Activated B cell treated with CpG ODN at 0.5 μM for 24 hours (primary cell): ENCODE data around the gene PPP1R3E. TPM values are rescaled to one million over a fixed set of nuclear protein-coding genes. Genes with fewer than 3 reads are reported as not detected.

Experiments
- ATAC-seq: fragments of 200-7000 bp; cut with Tn5 transposase; one replicate; pipeline ENCODE4 v1.10.0; 2021; ENCODE audit warnings: low read depth, mild to moderate bottlenecking, moderate library complexity
- CTCF ChIA-PET: fragments of 350-600 bp; sonication (Branson Sonifier 250); formaldehyde crosslinking; loops from one replicate; lab custom pipeline; 2021; ENCODE audit warnings: antibody characterized with exemption; lab: Charles Lee
- POLR2A ChIA-PET: fragments of 350-600 bp; sonication (Branson Sonifier 250); formaldehyde crosslinking; loops from one replicate; lab custom pipeline; 2021; ENCODE audit warnings: antibody characterized with exemption; lab: Charles Lee
- DNase-seq: peaks from one replicate; pipeline ENCODE4 v3.0.0; 2022
- H3K27ac Mint-ChIP-seq: one replicate; pipeline ENCODE4 v1.8.0; 2020; ENCODE audit warnings: mixed read lengths
- H3K27me3 Mint-ChIP-seq: one replicate; pipeline ENCODE4 v1.8.0; 2021; ENCODE audit warnings: mixed read lengths
- H3K36me3 Mint-ChIP-seq: one replicate; pipeline ENCODE4 v1.8.0; 2021; ENCODE audit warnings: low read depth, mixed read lengths
- H3K4me1 Mint-ChIP-seq: one replicate; pipeline ENCODE4 v1.8.0; 2021; ENCODE audit warnings: mixed read lengths
- H3K4me3 Mint-ChIP-seq: one replicate; pipeline ENCODE4 v1.8.0; 2020; ENCODE audit warnings: mild to moderate bottlenecking, mixed read lengths
- H3K9me3 Mint-ChIP-seq: one replicate; pipeline ENCODE4 v1.8.0; 2020; ENCODE audit warnings: mixed read lengths
- intact Hi-C: fragments of 100-400 bp; cut with micrococcal nuclease; formaldehyde crosslinking; loops from one replicate; pipeline ENCODE4 v1.15.1; 2024
- total RNA-seq: library from RNA; stranded (reverse); gene quantifications from 2 replicates; pipeline ENCODE4 v1.2.3, GENCODE V29; 2022
- TF ChIP-seq, protein P1 (sequence below): fragments of 200-600 bp; IDR thresholded peaks from one replicate; pipeline ENCODE4 v1.8.0; 2022; ENCODE audit warnings: antibody characterized with exemption, mild to moderate bottlenecking

The PPP1R3E gene
- total RNA-seq, 1 donor from 2014 or later = 28.9 TPM

- Mint-ChIP-seq H3K36me3 (no peaks in the 10 kb centered on the region), H3K4me1 (no peaks in the 10 kb centered on the region), H3K4me3 (no peak overlapping the region), H3K27ac (no peak overlapping the region), H3K27me3 (peaks cover 22% of the 10 kb centered on the region), H3K9me3 (no peaks in the 10 kb centered on the region)
- DNase-seq = no peak
- TF ChIP-seq, protein P1, sequence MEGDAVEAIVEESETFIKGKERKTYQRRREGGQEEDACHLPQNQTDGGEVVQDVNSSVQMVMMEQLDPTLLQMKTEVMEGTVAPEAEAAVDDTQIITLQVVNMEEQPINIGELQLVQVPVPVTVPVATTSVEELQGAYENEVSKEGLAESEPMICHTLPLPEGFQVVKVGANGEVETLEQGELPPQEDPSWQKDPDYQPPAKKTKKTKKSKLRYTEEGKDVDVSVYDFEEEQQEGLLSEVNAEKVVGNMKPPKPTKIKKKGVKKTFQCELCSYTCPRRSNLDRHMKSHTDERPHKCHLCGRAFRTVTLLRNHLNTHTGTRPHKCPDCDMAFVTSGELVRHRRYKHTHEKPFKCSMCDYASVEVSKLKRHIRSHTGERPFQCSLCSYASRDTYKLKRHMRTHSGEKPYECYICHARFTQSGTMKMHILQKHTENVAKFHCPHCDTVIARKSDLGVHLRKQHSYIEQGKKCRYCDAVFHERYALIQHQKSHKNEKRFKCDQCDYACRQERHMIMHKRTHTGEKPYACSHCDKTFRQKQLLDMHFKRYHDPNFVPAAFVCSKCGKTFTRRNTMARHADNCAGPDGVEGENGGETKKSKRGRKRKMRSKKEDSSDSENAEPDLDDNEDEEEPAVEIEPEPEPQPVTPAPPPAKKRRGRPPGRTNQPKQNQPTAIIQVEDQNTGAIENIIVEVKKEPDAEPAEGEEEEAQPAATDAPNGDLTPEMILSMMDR = no peak
- ATAC-seq = no peak
- ChIA-PET CTCF (no interaction called here), POLR2A (no interaction called here)
- intact Hi-C loops = no loop called here
Measured at GRCh38 chr14:23252420-23253333, 50.0 kb downstream of the PPP1R3E start.

- ATAC-seq = no peak
Measured at GRCh38 chr14:23252006-23252405, 50.7 kb downstream of the PPP1R3E start.

DNA sequence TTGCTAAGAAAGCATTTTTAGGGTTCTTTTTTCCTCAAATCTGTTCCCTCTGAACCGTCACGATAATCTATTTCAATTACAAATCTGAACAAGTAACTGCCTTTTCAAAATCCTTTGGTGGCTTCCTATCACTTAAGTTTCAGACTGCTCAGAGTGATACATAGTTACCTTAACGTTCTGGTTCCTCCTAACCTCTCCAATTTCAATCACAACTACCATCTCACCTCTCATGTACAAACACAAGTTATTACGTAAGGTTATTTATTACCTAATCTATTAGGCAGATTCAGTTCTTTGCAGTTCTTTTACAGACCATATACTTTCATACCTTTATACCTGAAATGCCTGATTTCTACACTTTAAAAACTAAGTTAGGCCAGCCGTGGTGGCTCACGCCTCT, 52.8 kb downstream of the PPP1R3E start:
- POLR2A ChIA-PET = no interaction called here
- CTCF ChIA-PET = no interaction called here

More at GRCh38 chr14:23252006-23252405, 50.7 kb downstream of the PPP1R3E start:
- Mint-ChIP-seq H3K4me1 (no peaks in the 10 kb centered on the region), H3K27ac (no peak overlapping the region), H3K9me3 (no peaks in the 10 kb centered on the region), H3K4me3 (no peak overlapping the region), H3K36me3 (no peaks in the 10 kb centered on the region), H3K27me3 (peaks cover 20% of the 10 kb centered on the region)
- no peak for DNase-seq
- ChIA-PET POLR2A (no interaction called here), CTCF (no interaction called here)
- TF ChIP-seq, protein P1 = no peak
- intact Hi-C loops = no loop called here

DNA sequence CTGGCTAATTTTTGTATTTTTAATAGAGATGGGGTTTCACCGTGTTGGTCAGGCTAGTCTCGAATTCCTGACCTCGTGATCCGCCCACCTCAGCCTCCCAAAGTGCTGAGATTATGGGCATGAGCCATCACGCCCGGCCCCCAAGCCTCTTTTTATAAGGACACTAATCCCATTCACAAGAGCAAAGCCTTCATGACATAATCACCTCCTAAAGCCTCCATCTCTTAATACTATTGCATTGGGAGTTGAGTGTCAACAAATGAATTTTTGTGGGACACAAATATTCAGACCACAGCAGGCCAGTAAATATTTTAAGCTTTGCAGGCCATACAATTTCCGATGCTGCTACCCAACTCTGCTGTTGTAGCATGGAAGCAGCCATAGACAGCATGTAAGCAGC, 54.1 kb downstream of the PPP1R3E start:
- peaks cover 20% of the 10 kb centered on the region for H3K27me3 Mint-ChIP-seq
- no peak overlapping the region for H3K27ac Mint-ChIP-seq
- H3K4me1 Mint-ChIP-seq = no peaks in the 10 kb centered on the region
- no peak for DNase-seq
- no peak overlapping the region for H3K4me3 Mint-ChIP-seq
- ChIA-PET CTCF (no interaction called here), POLR2A (no interaction called here)
- H3K36me3 Mint-ChIP-seq = no peaks in the 10 kb centered on the region
- intact Hi-C loops = no loop called here
- no peak for ATAC-seq
- H3K9me3 Mint-ChIP-seq = no peaks in the 10 kb centered on the region
- TF ChIP-seq, protein P1 = no peak

More for the DNA sequence above, 52.8 kb downstream of the PPP1R3E start:
- Mint-ChIP-seq H3K4me3 (no peak overlapping the region), H3K27ac (no peak overlapping the region), H3K27me3 (peaks cover 20% of the 10 kb centered on the region), H3K4me1 (no peaks in the 10 kb centered on the region), H3K36me3 (no peaks in the 10 kb centered on the region), H3K9me3 (no peaks in the 10 kb centered on the region)
- ATAC-seq (no peak), DNase-seq (no peak)
- TF ChIP-seq, protein P1 = no peak
- intact Hi-C loops = no loop called here

Other genes with a start within 250 kb of the PPP1R3E start
- gene CDH24, start 245.3 kb downstream of the PPP1R3E start, total RNA-seq = 0.73 and 1.3 TPM in 2 replicates
- 238 and 263 TPM in 2 replicates for gene ACIN1, start 207.7 kb downstream of the PPP1R3E start, total RNA-seq
- gene C14orf119, start 207.4 kb downstream of the PPP1R3E start, total RNA-seq = 35.3 and 36.0 TPM in 2 replicates
- gene CIROP, start 197.9 kb downstream of the PPP1R3E start, total RNA-seq = not detected in 2 replicates
- 0.17 and 0.20 TPM in 2 replicates for gene CEBPE, start 183.6 kb downstream of the PPP1R3E start, total RNA-seq
- gene SLC7A8, start 119.2 kb downstream of the PPP1R3E start, total RNA-seq = 0.76 and 1.8 TPM in 2 replicates
- not detected in 2 replicates for gene RNF212B, start 64.9 kb downstream of the PPP1R3E start, total RNA-seq
- 10.8 and 11.5 TPM in 2 replicates for gene HOMEZ, start 16.7 kb downstream of the PPP1R3E start, total RNA-seq
- gene BCL2L2, start 4.0 kb upstream of the PPP1R3E start, total RNA-seq = 10.4 and 11.8 TPM in 2 replicates
- 259 and 264 TPM in 2 replicates for gene PABPN1, start 18.6 kb upstream of the PPP1R3E start, total RNA-seq
- 0.20 TPM in 1 of 2 replicates, not detected in the other for gene SLC22A17, start 50.0 kb upstream of the PPP1R3E start, total RNA-seq
- not detected in 2 replicates for gene EFS, start 62.3 kb upstream of the PPP1R3E start, total RNA-seq
- not detected in 2 replicates for gene IL25, start 70.0 kb upstream of the PPP1R3E start, total RNA-seq
- gene CMTM5, start 74.2 kb upstream of the PPP1R3E start, total RNA-seq = not detected in 2 replicates
- gene MYH6, start 105.4 kb upstream of the PPP1R3E start, total RNA-seq = not detected in 2 replicates
- gene MYH7, start 132.8 kb upstream of the PPP1R3E start, total RNA-seq = not detected in 2 replicates
- gene NGDN, start 166.8 kb upstream of the PPP1R3E start, total RNA-seq = 60.5 and 67.4 TPM in 2 replicates
- gene ZFHX2, start 248.9 kb upstream of the PPP1R3E start, total RNA-seq = 2.2 and 2.6 TPM in 2 replicates